GM12878 (cell line): ENCODE data around the gene HEPHL1. TPM values are rescaled to one million over a fixed set of nuclear protein-coding genes. Genes with fewer than 3 reads are reported as not detected.

Source experiments
- CHD1 ChIP-seq: IDR thresholded peaks from 2 replicates; pipeline ENCODE4 v1.6.1; 2012; ENCODE audit warnings: low read depth, low read length, improper control_type of control experiment
- IKZF2 ChIP-seq, 2 experiments: fragments of 450-650 bp; IDR thresholded peaks; 2 replicates each; pipeline ENCODE4 v1.6.1; 2017; ENCODE audit warnings: mild to moderate bottlenecking in 2 of 2, moderate library complexity in 2 of 2
- MYB ChIP-seq: fragments of 150-350 bp; IDR thresholded peaks from 2 replicates; pipeline ENCODE4 v1.6.1; 2014; ENCODE audit warnings: mild to moderate bottlenecking, low read depth, low read length, borderline replicate concordance
- NBN ChIP-seq: fragments of 450-650 bp; IDR thresholded peaks from 2 replicates; pipeline ENCODE4 v1.6.1; 2016
- SP1 ChIP-seq: IDR thresholded peaks from one replicate; pipeline ENCODE4 v1.6.1; 2011; ENCODE audit warnings: low read depth, low read length
- TCF12 ChIP-seq: IDR thresholded peaks from 2 replicates; pipeline ENCODE4 v1.6.1; 2011; ENCODE audit warnings: low read depth, mild to moderate bottlenecking, low read length
- polyA plus RNA-seq, 11 experiments: library from polyadenylated mRNA; depleted of rRNA in 4 of 11; unstranded in 6 of 11; stranded (reverse) in 5 of 11; fragments of >200 nt; fragmentation: Nextera tagmentation in 4 of 11; fragmentation: Illumina TruSeq in 1 of 11; extraction: Ambion mirVana in 4 of 11; extraction: Trizol in 1 of 11; gene quantifications; 1 replicate in 1 of 11; 2 replicates in 10 of 11; pipeline versions ENCODE4 v1.2.1 to v1.2.3, GENCODE V29; 2011 to 2016; ENCODE audit warnings: inconsistent platforms in 2 of 11, missing spikeins in 2 of 11, low read depth in 1 of 11
- total RNA-seq, 4 experiments: library from RNA; depleted of rRNA in 3 of 4; stranded (reverse); fragments of >200 nt in 3 of 4; fragmentation: Illumina TruSeq in 1 of 4; extraction: Trizol in 1 of 4; gene quantifications; 2 replicates each; pipeline versions ENCODE4 v1.2.1 to v1.2.3, GENCODE V29; 2013 to 2021
- TF ChIP-seq, protein P1 (sequence below): IDR thresholded peaks from 2 replicates; pipeline ENCODE4 v1.6.1; 2011; ENCODE audit warnings: borderline replicate concordance, low read depth, mild to moderate bottlenecking, moderate library complexity, mixed read lengths, low read length; ENCODE audit not compliant: insufficient read depth; ENCODE audit errors: extremely low read length
- TF ChIP-seq, protein P2 (sequence below): IDR thresholded peaks from 2 replicates; pipeline ENCODE4 v1.6.1; 2012; ENCODE audit warnings: mild to moderate bottlenecking, low read depth, low read length
- TF ChIP-seq, protein P3 (sequence below): fragments of 450-650 bp; IDR thresholded peaks from 2 replicates; pipeline ENCODE4 v1.6.1; 2014; ENCODE audit warnings: mild to moderate bottlenecking
- TF ChIP-seq, protein P4 (sequence below): fragments of 450-650 bp; IDR thresholded peaks from 2 replicates; pipeline ENCODE4 v1.6.1; 2018; ENCODE audit warnings: borderline replicate concordance, mild to moderate bottlenecking; ENCODE audit not compliant: partially characterized antibody
- TF ChIP-seq, protein P5 (sequence below): fragments of 150-350 bp; IDR thresholded peaks from 2 replicates; pipeline ENCODE4 v1.6.1; 2016; ENCODE audit warnings: low read depth, low read length

HEPHL1 gene
- total and polyA plus RNA-seq, 10 of the 15 experiments (the other 5 are each of a cell fraction or from before 2014, with no cell fraction given), result 0.02 to 0.08 (median 0.05) TPM; not detected in 6

DNA sequence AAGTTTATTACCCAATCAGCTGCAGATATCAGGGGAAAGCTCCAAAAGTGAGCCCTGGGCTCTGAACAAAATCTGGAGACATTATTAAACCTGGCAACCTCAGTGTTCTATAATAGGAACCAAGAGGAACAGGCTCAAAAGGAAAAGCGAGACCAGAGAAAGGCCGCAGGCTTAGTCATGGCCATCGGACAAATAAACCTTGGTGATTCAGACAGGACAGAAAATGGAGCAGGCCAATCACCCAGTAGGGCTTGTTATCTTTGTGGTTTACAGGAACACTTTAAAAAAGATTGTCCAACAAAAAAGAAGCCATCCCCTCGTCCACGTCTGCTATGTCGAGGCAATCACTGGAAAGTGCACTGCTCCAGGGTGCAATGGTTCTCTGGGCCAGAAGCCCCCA is 99.8 kb downstream of the HEPHL1 start (continued):
- TF ChIP-seq, protein P1, sequence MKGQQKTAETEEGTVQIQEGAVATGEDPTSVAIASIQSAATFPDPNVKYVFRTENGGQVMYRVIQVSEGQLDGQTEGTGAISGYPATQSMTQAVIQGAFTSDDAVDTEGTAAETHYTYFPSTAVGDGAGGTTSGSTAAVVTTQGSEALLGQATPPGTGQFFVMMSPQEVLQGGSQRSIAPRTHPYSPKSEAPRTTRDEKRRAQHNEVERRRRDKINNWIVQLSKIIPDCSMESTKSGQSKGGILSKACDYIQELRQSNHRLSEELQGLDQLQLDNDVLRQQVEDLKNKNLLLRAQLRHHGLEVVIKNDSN, result no peak
- TF ChIP-seq NBN (no peak), MYB (no peak), SP1 (no peak), CHD1 (no peak), TCF12 (no peak), IKZF2 (IDR thresholded peaks at IDR 0.05) (no peak)
- TF ChIP-seq, protein P2, sequence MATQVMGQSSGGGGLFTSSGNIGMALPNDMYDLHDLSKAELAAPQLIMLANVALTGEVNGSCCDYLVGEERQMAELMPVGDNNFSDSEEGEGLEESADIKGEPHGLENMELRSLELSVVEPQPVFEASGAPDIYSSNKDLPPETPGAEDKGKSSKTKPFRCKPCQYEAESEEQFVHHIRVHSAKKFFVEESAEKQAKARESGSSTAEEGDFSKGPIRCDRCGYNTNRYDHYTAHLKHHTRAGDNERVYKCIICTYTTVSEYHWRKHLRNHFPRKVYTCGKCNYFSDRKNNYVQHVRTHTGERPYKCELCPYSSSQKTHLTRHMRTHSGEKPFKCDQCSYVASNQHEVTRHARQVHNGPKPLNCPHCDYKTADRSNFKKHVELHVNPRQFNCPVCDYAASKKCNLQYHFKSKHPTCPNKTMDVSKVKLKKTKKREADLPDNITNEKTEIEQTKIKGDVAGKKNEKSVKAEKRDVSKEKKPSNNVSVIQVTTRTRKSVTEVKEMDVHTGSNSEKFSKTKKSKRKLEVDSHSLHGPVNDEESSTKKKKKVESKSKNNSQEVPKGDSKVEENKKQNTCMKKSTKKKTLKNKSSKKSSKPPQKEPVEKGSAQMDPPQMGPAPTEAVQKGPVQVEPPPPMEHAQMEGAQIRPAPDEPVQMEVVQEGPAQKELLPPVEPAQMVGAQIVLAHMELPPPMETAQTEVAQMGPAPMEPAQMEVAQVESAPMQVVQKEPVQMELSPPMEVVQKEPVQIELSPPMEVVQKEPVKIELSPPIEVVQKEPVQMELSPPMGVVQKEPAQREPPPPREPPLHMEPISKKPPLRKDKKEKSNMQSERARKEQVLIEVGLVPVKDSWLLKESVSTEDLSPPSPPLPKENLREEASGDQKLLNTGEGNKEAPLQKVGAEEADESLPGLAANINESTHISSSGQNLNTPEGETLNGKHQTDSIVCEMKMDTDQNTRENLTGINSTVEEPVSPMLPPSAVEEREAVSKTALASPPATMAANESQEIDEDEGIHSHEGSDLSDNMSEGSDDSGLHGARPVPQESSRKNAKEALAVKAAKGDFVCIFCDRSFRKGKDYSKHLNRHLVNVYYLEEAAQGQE, result no peak
- TF ChIP-seq, protein P3, sequence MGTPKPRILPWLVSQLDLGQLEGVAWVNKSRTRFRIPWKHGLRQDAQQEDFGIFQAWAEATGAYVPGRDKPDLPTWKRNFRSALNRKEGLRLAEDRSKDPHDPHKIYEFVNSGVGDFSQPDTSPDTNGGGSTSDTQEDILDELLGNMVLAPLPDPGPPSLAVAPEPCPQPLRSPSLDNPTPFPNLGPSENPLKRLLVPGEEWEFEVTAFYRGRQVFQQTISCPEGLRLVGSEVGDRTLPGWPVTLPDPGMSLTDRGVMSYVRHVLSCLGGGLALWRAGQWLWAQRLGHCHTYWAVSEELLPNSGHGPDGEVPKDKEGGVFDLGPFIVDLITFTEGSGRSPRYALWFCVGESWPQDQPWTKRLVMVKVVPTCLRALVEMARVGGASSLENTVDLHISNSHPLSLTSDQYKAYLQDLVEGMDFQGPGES, result no peak
- TF ChIP-seq, protein P4, sequence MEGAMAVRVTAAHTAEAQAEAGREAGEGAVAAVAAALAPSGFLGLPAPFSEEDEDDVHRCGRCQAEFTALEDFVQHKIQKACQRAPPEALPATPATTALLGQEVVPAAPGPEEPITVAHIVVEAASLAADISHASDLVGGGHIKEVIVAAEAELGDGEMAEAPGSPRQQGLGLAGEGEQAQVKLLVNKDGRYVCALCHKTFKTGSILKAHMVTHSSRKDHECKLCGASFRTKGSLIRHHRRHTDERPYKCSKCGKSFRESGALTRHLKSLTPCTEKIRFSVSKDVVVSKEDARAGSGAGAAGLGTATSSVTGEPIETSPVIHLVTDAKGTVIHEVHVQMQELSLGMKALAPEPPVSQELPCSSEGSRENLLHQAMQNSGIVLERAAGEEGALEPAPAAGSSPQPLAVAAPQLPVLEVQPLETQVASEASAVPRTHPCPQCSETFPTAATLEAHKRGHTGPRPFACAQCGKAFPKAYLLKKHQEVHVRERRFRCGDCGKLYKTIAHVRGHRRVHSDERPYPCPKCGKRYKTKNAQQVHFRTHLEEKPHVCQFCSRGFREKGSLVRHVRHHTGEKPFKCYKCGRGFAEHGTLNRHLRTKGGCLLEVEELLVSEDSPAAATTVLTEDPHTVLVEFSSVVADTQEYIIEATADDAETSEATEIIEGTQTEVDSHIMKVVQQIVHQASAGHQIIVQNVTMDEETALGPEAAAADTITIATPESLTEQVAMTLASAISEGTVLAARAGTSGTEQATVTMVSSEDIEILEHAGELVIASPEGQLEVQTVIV, result no peak
- TF ChIP-seq, protein P5, sequence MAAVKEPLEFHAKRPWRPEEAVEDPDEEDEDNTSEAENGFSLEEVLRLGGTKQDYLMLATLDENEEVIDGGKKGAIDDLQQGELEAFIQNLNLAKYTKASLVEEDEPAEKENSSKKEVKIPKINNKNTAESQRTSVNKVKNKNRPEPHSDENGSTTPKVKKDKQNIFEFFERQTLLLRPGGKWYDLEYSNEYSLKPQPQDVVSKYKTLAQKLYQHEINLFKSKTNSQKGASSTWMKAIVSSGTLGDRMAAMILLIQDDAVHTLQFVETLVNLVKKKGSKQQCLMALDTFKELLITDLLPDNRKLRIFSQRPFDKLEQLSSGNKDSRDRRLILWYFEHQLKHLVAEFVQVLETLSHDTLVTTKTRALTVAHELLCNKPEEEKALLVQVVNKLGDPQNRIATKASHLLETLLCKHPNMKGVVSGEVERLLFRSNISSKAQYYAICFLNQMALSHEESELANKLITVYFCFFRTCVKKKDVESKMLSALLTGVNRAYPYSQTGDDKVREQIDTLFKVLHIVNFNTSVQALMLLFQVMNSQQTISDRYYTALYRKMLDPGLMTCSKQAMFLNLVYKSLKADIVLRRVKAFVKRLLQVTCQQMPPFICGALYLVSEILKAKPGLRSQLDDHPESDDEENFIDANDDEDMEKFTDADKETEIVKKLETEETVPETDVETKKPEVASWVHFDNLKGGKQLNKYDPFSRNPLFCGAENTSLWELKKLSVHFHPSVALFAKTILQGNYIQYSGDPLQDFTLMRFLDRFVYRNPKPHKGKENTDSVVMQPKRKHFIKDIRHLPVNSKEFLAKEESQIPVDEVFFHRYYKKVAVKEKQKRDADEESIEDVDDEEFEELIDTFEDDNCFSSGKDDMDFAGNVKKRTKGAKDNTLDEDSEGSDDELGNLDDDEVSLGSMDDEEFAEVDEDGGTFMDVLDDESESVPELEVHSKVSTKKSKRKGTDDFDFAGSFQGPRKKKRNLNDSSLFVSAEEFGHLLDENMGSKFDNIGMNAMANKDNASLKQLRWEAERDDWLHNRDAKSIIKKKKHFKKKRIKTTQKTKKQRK, result no peak
